GM12892 (cell line): ENCODE data around the gene TBCD.

Source experiments
- POLR2A ChIP-seq: IDR thresholded peaks from 2 replicates; pipeline ENCODE4 v1.6.1; 2011; ENCODE audit warnings: low read depth, low read length, control low read depth
- POLR2AphosphoS5 ChIP-seq: IDR thresholded peaks from 2 replicates; pipeline ENCODE4 v1.6.1; 2011; ENCODE audit warnings: low read depth, low read length, control low read depth

DNA sequence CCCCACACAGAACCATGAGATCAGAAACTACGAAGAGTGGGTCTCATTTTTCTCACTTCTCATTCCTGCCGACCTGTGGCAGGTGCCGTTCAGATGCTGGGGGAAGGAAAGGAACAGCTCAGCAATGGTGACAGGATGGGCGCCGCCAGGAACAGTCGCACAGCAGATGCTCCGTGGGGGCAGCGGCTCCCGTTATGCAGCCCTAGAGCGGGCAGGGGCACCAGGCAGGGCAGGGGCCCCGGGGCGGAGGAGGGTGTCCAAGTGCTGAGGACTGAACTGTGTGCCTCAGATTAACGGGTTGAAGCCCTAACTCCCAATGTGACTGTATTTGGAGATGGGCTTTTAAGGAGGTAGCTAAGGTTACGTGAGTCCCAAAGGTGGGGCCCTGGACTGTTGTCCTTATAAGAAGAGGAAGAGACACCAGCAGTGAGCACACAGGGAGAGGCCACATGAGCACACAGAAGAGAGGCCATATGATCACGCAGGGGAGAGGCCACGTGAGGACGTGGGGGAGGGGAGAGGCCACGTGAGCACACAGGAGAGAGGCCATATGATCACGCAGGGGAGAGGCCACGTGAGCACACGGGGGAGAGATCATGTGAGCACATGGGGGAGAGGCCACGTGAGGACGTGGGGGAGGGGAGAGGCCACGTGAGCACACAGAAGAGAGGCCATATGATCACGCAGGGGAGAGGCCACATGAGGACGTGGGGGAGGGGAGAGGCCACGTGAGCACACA lies 231.8 kb downstream of the TBCD start:
- TF ChIP-seq POLR2AphosphoS5 (no peak), POLR2A (no peak)
